IgD-negative memory B cell (primary cell): Measurements from ENCODE around the gene SF3B3. TPM values are rescaled to one million over a fixed set of nuclear protein-coding genes. Genes with fewer than 3 reads are reported as not detected.
"Not testable (repeated sequence)": the region's sequence is repeated elsewhere in the genome, so short reads cannot be mapped to it uniquely, and the experiment has no call there.

Experiments
- H3K27ac Mint-ChIP-seq, 3 donors: one replicate each; pipeline ENCODE4 v1.8.0; 2020 to 2022; ENCODE audit warnings: mild to moderate bottlenecking in 3 of 3, mixed read lengths in 3 of 3, moderate library complexity in 1 of 3
- H3K27me3 Mint-ChIP-seq: one replicate; pipeline ENCODE4 v1.8.0; 2021; ENCODE audit warnings: mixed read lengths
- H3K36me3 Mint-ChIP-seq: one replicate; pipeline ENCODE4 v1.8.0; 2020; ENCODE audit warnings: mild to moderate bottlenecking, mixed read lengths
- H3K4me1 Mint-ChIP-seq, 3 donors: one replicate each; pipeline ENCODE4 v1.8.0; 2020 to 2022; ENCODE audit warnings: mixed read lengths in 3 of 3, mild to moderate bottlenecking in 1 of 3
- H3K4me3 Mint-ChIP-seq, 4 donors: one replicate each; pipeline ENCODE4 v1.8.0; 2020 to 2022; ENCODE audit warnings: mild to moderate bottlenecking in 4 of 4, mixed read lengths in 4 of 4, moderate library complexity in 3 of 4
- H3K9me3 Mint-ChIP-seq, 3 donors: one replicate each; pipeline ENCODE4 v1.8.0; 2020 to 2021; ENCODE audit warnings: mixed read lengths in 3 of 3, mild to moderate bottlenecking in 1 of 3
- polyA plus RNA-seq: library from polyadenylated mRNA; unstranded; fragments of 300-500 nt; fragmentation: Illumina TruSeq; gene quantifications from one replicate; pipeline ENCODE4 v1.2.3, GENCODE V29; 2021

SF3B3 gene
- polyA plus RNA-seq, 1 donor from 2014 or later = 122 TPM

- H3K4me3 Mint-ChIP-seq = no peak overlapping the region
- H3K36me3 Mint-ChIP-seq = no peaks in the 10 kb centered on the region
- H3K4me1 Mint-ChIP-seq = no peaks in the 10 kb centered on the region
- H3K27ac Mint-ChIP-seq = no peak overlapping the region
- H3K27me3 Mint-ChIP-seq = peaks cover 5% of the 10 kb centered on the region
- H3K9me3 Mint-ChIP-seq = no peaks in the 10 kb centered on the region
Observed at GRCh38 chr16:70601576-70602575, 78.3 kb downstream of the SF3B3 start.

GRCh38 chr16:70602831-70603230 lies 79.2 kb downstream of the SF3B3 start:
- Mint-ChIP-seq H3K27me3 (peaks cover 5% of the 10 kb centered on the region), H3K27ac (no peak overlapping the region), H3K9me3 (no peaks in the 10 kb centered on the region), H3K36me3 (no peaks in the 10 kb centered on the region), H3K4me3 (no peak overlapping the region), H3K4me1 (no peaks in the 10 kb centered on the region)

GRCh38 chr16:70604407-70605282 lies 81.0 kb downstream of the SF3B3 start:
- H3K36me3 Mint-ChIP-seq = no peaks in the 10 kb centered on the region
- peaks cover 5% of the 10 kb centered on the region for H3K27me3 Mint-ChIP-seq
- no peaks in the 10 kb centered on the region for H3K4me1 Mint-ChIP-seq
- H3K4me3 Mint-ChIP-seq = no peak overlapping the region
- H3K27ac Mint-ChIP-seq = no peak overlapping the region
- no peaks in the 10 kb centered on the region for H3K9me3 Mint-ChIP-seq

GRCh38 chr16:70605283-70605657 lies 81.7 kb downstream of the SF3B3 start:
- Mint-ChIP-seq H3K36me3 (no peaks in the 10 kb centered on the region), H3K27ac (no peak overlapping the region)

GRCh38 chr16:70608521-70608920 lies 84.9 kb downstream of the SF3B3 start:
- Mint-ChIP-seq H3K27me3 (no peaks in the 10 kb centered on the region), H3K4me3 (no peak overlapping the region), H3K4me1 (no peaks in the 10 kb centered on the region)

More at GRCh38 chr16:70605283-70605657, 81.7 kb downstream of the SF3B3 start:
- no peak overlapping the region for H3K4me3 Mint-ChIP-seq
- H3K27me3 Mint-ChIP-seq = peaks cover 1% of the 10 kb centered on the region
- no peaks in the 10 kb centered on the region for H3K4me1 Mint-ChIP-seq
- H3K9me3 Mint-ChIP-seq = no peaks in the 10 kb centered on the region

GRCh38 chr16:70610273-70611223 lies 86.9 kb downstream of the SF3B3 start:
- Mint-ChIP-seq H3K27me3 (no peaks in the 10 kb centered on the region), H3K36me3 (no peaks in the 10 kb centered on the region), H3K4me1 (no peaks in the 10 kb centered on the region), H3K4me3 (no peak overlapping the region), H3K27ac (peak overlapping the region in 1 of 3 donors; percentile 57), H3K9me3 (no peaks in the 10 kb centered on the region)

More at GRCh38 chr16:70608521-70608920, 84.9 kb downstream of the SF3B3 start:
- Mint-ChIP-seq H3K9me3 (no peaks in the 10 kb centered on the region), H3K36me3 (no peaks in the 10 kb centered on the region), H3K27ac (no peak overlapping the region)

GRCh38 chr16:70611224-70611598 lies 87.6 kb downstream of the SF3B3 start:
- Mint-ChIP-seq H3K4me1 (no peaks in the 10 kb centered on the region), H3K36me3 (no peaks in the 10 kb centered on the region), H3K27me3 (no peaks in the 10 kb centered on the region), H3K27ac (no peak overlapping the region), H3K9me3 (no peaks in the 10 kb centered on the region), H3K4me3 (peak overlapping the region in 1 of 4 donors; percentile 57)

- no peak overlapping the region for H3K4me3 Mint-ChIP-seq
- no peaks in the 10 kb centered on the region for H3K36me3 Mint-ChIP-seq
- no peaks in the 10 kb centered on the region for H3K27me3 Mint-ChIP-seq
- H3K4me1 Mint-ChIP-seq = no peaks in the 10 kb centered on the region
- no peak overlapping the region for H3K27ac Mint-ChIP-seq
- H3K9me3 Mint-ChIP-seq = no peaks in the 10 kb centered on the region
Observed at GRCh38 chr16:70611785-70612303, 88.2 kb downstream of the SF3B3 start.

- Mint-ChIP-seq H3K27me3 (no peaks in the 10 kb centered on the region), H3K9me3 (no peaks in the 10 kb centered on the region), H3K27ac (no peak overlapping the region), H3K4me1 (no peaks in the 10 kb centered on the region), H3K4me3 (no peak overlapping the region), H3K36me3 (no peaks in the 10 kb centered on the region)
Observed at GRCh38 chr16:70612931-70613330, 89.3 kb downstream of the SF3B3 start.

- H3K36me3 Mint-ChIP-seq = no peaks in the 10 kb centered on the region
- H3K27ac Mint-ChIP-seq = no peak overlapping the region
Observed at GRCh38 chr16:70614208-70614951, 90.8 kb downstream of the SF3B3 start.

GRCh38 chr16:70615945-70616344 lies 92.3 kb downstream of the SF3B3 start:
- no peak overlapping the region for H3K27ac Mint-ChIP-seq
- H3K27me3 Mint-ChIP-seq = no peaks in the 10 kb centered on the region
- H3K9me3 Mint-ChIP-seq = no peaks in the 10 kb centered on the region
- no peaks in the 10 kb centered on the region for H3K4me1 Mint-ChIP-seq
- no peaks in the 10 kb centered on the region for H3K36me3 Mint-ChIP-seq
- no peak overlapping the region for H3K4me3 Mint-ChIP-seq

More at GRCh38 chr16:70614208-70614951, 90.8 kb downstream of the SF3B3 start:
- H3K27me3 Mint-ChIP-seq = no peaks in the 10 kb centered on the region
- H3K9me3 Mint-ChIP-seq = no peaks in the 10 kb centered on the region
- no peak overlapping the region for H3K4me3 Mint-ChIP-seq
- H3K4me1 Mint-ChIP-seq = no peaks in the 10 kb centered on the region

GRCh38 chr16:70621864-70622263 lies 98.2 kb downstream of the SF3B3 start:
- not testable (repeated sequence) for H3K4me3 Mint-ChIP-seq, H3K9me3 Mint-ChIP-seq, H3K27me3 Mint-ChIP-seq, H3K4me1 Mint-ChIP-seq, H3K36me3 Mint-ChIP-seq, H3K27ac Mint-ChIP-seq
